Tibial artery (tissue), 4 donors: ENCODE results near the gene KLK1.
"Not testable (repeated sequence)": the region's sequence is repeated elsewhere in the genome, so short reads cannot be mapped to it uniquely, and the experiment has no call there.

Source experiments
- DNase-seq, 2 donors: peaks; one replicate each; pipeline ENCODE4 v3.0.0-alpha.2; 2019
- H3K27ac ChIP-seq, 2 donors: fragments of 200-600 bp; sonication (generic) in 1 of 2; 1 replicate in 1 of 2; 2 replicates in 1 of 2; pipeline ENCODE4 v1.5.1; 2018 to 2019; ENCODE audit warnings: mild to moderate bottlenecking in 1 of 2
- H3K27me3 ChIP-seq, 2 donors: fragments of 200-600 bp; sonication (generic) in 1 of 2; one replicate each; pipeline versions ENCODE4 v1.5.1 to v1.6.0; 2016 to 2019
- H3K36me3 ChIP-seq, 3 donors: fragments of 200-600 bp; sonication (generic) in 2 of 3; one replicate each; pipeline ENCODE4 v1.5.1; 2016 to 2019; ENCODE audit warnings: mild to moderate bottlenecking in 2 of 3
- H3K4me1 ChIP-seq, 4 donors: fragments of 200-600 bp; sonication (generic) in 2 of 4; 1 replicate in 3 of 4; 2 replicates in 1 of 4; pipeline ENCODE4 v1.5.1; 2016 to 2019
- H3K4me3 ChIP-seq, 2 donors: fragments of 200-600 bp; sonication (generic) in 1 of 2; 1 replicate in 1 of 2; 2 replicates in 1 of 2; pipeline ENCODE4 v1.5.1; 2018 to 2019; ENCODE audit warnings: mild to moderate bottlenecking in 2 of 2
- H3K9me3 ChIP-seq, 3 donors: fragments of 200-600 bp; sonication (generic) in 1 of 3; one replicate each; pipeline ENCODE4 v1.5.1; 2016 to 2019
- CTCF ChIP-seq, 2 experiments: fragments of 200-600 bp in 1 of 2; fragments of 450-650 bp in 1 of 2; IDR thresholded peaks; one replicate each; pipeline ENCODE4 v1.5.1; 2017 to 2019; ENCODE audit warnings: antibody characterized with exemption in 2 of 2, mild to moderate bottlenecking in 1 of 2, moderate library complexity in 1 of 2
- intact Hi-C: fragments of 100-400 bp; cut with DNase I; formaldehyde crosslinking; loops from one replicate; pipeline ENCODE4 v1.15.0; 2023; ENCODE audit warnings: low total_unique reads

The KLK1 gene

GRCh38 chr19:50770888-50771287 lies 52.7 kb downstream of the KLK1 start:
- Histone ChIP-seq H3K27ac (no peak overlapping the region), H3K9me3 (no peaks in the 10 kb centered on the region), H3K36me3 (no peaks in the 10 kb centered on the region), H3K27me3 (peaks cover 0 to 43% of the 10 kb centered on the region in 2 donors), H3K4me1 (no peaks in the 10 kb centered on the region), H3K4me3 (no peak overlapping the region)
- intact Hi-C loops, result no loop called here
- no peak for DNase-seq
- no peak for TF ChIP-seq CTCF (IDR thresholded peaks at IDR 0.05)

DNA sequence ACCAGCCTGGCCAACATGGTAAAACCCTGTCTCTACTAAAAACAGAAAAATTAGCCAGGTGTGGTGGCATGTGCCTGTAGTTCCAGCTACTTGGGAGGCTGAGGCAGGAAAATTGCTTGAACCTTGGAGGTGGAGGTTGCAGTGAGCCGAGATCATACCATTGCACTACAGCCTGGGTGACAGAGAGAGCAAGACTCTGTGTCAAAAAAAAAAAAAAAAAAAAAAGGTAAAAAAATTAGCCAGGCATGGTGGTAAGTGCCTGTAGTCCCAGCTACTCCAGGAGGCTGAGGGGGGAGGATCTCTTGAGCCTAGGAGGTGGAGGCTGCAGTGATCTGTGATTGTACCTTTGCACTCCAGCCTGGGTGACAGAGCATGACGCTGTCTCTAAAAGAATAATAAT lies 53.4 kb downstream of the KLK1 start, which contains the start of gene GPR32:
GPR32 (plus strand) TSS at position 301 of the 400 bp plus-strand sequence. CDS start 137 bp downstream, outside the sequence.
- DNase-seq, H3K36me3 ChIP-seq, H3K4me1 ChIP-seq, H3K27ac ChIP-seq, H3K9me3 ChIP-seq, intact Hi-C loops, H3K4me3 ChIP-seq: not testable (repeated sequence)
- H3K27me3 ChIP-seq, result peaks cover 0 to 39% of the 10 kb centered on the region in 2 donors
